HG02970 (cell line): ENCODE measurements around the gene ANKRD31.
"Not testable (repeated sequence)": the region's sequence is repeated elsewhere in the genome, so short reads cannot be mapped to it uniquely, and the experiment has no call there.

Experiments
- ATAC-seq: cut with Tn5 transposase; IDR thresholded peaks from one replicate; pipeline ENCODE4 v1.9.1; 2021; ENCODE audit warnings: mild to moderate bottlenecking, moderate library complexity, moderate number of reproducible peaks; ENCODE audit not compliant: unreplicated experiment, low FRiP score

Gene ANKRD31

DNA sequence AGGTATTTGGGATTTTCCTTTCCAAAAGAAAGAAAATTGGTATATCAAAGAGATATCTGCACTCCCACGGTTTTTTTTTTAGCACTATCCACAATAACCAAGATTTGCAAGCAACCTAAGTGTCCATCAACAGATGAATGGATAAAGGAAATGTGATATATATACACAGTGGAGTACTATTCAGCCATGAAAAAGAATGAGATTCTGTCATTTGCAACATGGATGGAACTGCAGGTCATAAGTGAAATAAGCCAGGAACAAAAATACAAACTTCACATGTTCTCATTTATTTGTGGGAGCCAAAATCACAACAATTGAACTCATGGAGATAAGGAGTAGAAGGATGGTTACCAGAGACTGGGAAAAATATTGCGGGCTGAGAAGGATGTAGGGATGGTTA is 9.8 kb downstream of the ANKRD31 start:
- no peak for ATAC-seq

DNA sequence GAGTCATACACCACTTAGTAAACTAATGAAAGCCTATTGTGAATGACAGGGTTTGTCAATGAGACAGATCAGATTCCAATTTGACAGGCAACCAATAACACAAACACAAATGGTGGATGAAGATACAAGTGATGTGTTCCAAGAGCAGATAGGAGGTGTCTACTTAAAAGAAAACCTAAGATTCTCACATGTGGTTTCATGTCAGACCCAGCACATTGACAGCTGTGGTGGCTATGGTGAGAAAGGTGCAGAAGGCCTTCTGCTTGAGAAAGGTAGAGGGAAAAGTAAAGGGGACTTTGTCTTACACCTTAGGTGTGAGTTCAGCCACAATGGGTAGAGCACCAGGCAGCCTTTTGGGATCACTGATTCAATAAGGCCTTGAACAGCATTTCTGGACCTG is 11.2 kb downstream of the ANKRD31 start:
- no peak for ATAC-seq

DNA sequence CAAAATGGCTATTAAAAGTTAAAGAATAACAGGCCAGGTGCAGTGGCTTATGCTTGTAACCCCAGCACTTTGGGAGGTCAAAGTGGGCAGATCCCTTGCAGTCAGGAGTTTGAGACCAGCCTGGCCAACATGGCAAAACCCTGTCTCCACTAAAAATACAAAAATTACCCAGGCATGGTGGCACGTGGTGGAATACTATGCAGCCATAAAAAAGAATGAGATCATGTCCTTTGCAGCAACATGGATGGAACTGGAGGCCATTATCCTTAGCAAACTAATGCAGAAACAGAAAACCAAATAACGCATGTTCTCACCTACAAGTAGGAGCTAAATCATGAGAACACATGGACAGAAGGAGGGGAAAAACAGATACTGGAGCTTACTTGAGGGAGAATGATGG is 15.9 kb downstream of the ANKRD31 start:
- not testable (repeated sequence) for ATAC-seq

DNA sequence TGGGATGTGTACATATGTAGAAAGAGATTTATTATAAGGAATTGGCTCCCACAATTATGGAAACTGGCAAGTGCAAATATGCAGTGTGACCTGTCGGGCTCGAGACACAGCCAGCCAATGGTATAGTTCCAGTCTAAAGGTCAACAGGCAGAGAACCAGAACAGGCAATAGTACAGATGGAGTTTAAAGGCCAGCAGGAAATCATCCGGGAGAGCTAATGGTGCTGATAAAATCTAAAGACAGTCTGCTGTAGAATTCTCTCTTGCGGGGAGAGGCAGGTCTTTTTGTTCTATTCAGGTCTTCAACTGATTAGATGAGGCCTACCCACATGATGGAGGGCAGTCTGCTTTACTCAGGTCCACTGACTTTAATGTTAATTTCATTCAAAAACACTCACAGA is 21.8 kb downstream of the ANKRD31 start:
- ATAC-seq: no peak

DNA sequence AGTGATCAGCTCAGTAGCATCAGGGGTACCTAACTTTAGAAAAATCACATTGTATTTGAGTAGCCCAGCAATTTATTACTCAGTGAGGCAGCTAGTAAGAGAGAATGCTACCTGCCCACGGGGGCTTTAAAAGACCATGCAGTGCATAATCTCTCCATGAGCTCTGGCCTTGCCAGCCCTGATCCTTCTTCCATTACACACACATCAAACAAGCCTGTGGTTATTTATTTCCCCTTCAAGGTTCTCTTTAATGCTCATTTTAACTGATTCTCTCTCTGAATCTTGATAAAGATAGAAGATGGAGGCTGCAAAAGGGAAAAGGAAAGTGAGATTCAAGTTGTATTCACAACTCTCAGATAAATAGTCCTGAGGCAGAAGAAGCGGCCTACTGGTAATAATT is 22.3 kb downstream of the ANKRD31 start:
- ATAC-seq: no peak

DNA sequence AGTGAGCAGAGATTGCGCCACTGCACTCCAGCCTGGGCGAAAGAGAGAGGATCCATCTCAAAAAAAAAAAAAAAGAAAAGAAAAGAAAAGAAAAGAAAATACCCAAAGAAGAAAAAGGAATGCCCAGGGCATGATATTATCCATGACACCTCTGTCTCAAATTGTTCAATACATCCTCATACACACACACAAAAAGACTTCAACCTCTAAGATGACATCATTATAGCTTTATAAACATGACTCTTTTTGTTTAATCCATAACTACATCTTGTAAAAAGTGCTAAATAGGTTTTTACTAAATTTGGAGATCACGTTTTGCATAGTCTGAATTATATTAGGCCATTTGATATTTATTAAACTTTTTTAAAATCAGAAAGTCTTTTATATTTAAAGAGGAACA is 33.1 kb downstream of the ANKRD31 start:
- no peak for ATAC-seq

DNA sequence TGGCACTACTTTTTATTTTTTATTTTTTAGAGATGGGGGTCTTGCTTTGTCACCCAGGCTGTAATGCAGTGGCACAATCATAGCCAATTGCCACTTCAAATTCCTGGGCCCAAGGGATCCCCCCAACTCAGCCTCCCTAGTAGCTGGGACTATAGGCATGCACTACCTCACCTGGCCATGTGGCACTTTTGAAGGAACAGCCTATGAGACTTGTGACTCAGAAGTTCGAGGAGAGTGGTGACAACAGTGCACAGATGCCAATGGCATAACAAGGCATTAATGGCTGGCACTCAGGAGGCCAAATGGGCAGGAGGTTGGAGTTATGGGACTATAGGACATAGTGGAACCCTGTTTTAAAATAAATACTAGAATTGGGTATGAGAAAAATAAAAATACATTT is 33.7 kb downstream of the ANKRD31 start:
- no peak for ATAC-seq

DNA sequence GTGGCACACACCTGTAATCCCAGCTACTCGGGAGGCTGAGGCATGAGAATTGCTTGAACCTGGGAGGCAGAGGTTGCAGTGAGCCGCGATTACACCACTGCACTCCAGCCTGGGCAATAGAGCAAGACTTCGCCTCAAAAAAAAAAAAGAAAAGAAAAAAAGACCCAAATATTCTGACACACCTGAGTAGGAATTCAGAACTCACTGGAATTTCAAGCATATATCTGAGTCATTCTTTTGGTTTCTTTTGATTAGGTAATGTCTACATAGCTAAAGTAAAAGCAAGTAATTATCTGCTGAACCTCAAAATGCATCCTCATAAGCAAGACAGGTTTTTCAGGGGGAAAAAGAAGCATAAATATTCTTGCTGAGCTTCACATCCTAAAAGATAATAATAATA is 35.9 kb downstream of the ANKRD31 start:
- ATAC-seq: no peak

DNA sequence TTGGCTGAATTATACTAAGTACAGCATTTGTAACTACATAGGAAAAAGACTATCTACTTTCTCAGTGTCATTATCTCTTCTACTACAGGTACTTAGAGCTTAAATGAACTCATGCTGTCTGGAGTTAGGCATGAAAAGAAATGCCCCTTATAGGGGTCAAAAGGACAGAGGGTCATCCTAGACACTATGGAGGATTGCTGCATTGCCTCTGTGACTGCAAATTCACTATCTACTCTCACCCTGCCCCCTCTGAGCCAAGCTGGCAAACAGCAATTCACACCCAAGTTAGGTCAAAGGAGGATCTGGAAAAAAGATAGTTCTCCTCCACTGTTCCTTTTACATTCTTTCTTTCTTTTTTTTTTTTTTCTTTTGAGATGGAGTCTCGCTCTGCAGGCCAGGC is 36.7 kb downstream of the ANKRD31 start:
- no peak for ATAC-seq

DNA sequence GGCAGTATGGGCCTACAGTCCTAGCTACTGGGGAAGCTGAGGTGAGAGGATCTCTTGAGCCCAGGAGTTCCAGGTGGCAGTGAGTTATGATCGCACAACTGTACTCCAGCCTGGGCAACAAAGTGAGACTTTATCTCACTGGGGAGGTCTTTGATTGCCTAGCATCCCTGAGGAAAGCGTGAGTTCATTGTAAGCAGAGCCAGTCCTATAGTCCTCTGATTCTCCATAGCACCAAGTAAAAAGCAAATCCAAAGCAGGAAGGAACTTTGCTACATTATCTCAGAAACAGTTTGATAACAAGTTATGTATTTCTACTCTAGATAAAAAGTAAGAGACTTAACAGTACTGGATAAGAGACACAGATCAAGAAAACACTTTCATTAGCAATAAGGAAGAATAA is 37.6 kb downstream of the ANKRD31 start:
- no peak for ATAC-seq

DNA sequence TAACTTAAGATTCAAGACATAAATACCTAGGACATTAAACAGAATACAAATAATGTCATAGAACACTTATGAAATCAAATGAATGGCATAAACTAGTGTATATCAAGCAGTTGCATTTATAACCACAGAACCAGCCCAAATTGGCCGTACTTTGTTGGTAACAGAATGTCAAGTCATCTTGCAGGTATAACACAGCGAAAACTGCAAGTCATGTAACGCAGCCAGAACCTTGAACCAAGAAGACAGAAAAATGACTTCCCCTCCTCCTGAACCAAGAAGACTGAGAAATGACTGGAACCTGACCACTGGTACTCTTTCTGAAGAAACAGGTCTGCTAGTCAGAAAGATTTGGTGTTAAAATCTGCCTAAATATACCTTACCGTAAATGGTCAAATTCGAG is 38.9 kb downstream of the ANKRD31 start:
- ATAC-seq: no peak

DNA sequence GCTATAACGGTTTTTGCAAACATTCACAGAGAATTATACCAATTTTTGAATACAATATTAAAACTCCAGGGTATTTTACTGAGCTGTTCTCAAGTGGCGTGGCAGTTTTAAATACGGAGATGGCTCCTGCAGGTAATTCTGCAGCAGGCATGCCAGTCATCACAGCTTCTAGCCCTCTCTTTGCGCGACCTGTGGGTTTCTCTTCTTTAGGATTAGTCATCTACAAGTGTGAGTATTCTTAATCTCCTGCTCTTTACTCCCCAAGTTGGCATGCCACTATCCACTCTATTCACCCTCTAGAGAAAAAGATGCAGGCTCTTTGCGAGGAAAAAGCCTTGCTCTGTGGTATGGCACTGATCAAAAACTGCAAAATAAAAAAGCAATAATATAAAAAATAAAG is 43.9 kb downstream of the ANKRD31 start:
- no peak for ATAC-seq

DNA sequence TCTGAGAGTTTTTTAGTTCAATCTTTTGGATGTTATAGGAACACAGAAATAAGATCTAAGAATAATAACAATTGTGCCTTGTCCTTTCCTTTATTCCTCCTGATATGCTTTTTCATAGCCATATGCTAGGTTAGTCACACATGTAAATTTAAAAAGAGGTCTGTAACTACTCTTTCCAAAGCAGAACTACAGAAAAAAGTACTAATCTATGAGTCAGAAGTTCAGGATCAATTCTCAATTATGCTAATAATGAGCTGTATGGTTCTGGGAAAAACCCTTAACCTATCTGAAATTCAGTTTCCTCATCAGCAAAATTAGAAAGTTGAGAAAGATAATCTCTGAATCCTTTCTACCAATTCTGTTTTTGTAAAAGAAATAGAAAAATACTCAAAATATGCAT is 44.4 kb downstream of the ANKRD31 start:
- ATAC-seq: no peak

DNA sequence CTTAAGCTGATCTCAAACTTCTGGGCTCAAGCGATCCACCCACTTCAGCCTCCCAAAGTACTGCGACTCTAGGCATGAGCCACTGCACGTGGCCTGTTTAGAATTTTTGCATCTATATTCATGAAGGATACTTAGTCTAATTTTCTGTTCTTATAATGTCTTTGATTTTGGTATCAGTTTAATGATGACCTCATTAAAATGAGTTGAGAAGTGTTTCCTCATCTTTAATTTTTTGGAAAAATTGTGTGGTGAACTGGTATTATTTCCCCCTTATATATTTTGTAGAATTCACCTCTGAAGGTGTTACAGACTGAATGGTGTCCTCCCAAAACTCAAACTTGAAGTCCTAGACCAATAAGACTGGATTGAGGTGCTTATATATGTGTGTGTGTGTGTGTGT is 46.5 kb downstream of the ANKRD31 start:
- ATAC-seq: no peak

DNA sequence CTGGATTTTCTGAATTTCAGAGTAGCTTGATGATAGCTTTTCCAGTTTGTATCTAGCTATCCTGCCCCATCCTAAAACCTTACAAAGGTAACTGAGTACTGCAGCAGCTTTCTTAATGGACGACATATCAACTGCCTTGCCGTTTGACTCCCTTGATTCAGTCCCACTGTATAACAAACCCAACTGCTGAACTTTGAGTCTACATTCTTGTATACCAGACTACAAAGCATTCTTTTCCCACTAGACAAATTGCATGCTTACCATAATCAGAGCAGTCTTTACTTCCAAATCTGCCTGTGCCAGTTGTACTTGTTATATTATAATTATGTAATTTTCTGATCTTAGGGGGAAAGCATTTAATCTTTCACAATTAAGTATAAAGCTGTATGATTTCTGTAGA is 47.3 kb downstream of the ANKRD31 start:
- no peak for ATAC-seq

DNA sequence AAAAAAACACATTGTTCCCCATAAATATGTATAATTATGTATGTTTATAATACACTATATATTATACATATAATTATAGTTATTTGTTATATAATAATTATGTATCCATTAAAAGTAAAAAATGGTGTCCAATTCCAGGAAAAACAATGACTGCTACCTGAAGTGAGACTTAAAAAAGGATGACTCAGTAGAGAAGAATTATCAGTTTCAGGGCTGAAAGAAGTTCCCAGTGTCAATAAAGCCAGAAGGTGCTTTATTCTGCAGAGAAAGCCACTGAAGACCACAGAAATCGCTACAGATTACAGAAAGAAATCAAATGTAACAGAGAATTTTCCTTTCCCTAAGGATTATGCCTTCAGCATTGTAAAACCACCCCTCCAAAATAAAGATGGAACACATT is 50.9 kb downstream of the ANKRD31 start:
- ATAC-seq: no peak

DNA sequence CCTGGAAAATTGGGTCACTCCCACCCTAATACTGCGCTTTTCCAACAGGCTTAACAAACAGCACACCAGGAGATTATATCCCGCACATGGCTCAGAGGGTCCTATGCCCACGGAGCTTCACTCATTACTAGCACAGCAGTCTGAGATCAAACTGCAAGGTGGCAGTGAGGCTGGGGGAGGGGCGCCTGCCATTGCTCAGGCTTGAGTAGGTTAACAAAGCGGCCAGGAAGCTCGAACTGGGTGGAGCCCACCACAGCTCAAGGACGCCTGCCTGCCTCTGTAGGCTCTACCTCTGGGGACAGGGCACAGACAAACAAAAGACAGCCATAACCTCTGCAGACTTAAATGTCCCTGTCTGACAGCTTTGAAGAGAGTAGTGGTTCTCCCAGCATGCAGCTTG is 60.7 kb downstream of the ANKRD31 start:
- ATAC-seq: not testable (repeated sequence)

DNA sequence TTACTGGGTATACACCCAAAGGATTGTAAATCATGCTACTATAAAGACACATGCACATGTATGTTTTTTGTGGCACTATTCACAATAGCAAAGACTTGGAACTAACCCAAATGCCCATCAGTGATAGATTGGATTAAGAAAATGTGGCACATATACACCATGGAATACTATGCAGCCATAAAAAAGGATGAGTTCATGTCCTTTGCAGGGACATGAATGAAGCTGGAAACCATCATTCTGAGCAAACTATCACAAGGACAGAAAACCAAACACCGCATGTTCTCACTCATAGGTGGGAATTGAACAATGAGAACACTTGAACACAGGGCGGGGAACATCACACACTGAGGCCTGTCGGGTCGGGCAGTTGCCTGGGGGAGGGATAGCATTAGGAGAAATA is 61.8 kb downstream of the ANKRD31 start:
- ATAC-seq: not testable (repeated sequence)

DNA sequence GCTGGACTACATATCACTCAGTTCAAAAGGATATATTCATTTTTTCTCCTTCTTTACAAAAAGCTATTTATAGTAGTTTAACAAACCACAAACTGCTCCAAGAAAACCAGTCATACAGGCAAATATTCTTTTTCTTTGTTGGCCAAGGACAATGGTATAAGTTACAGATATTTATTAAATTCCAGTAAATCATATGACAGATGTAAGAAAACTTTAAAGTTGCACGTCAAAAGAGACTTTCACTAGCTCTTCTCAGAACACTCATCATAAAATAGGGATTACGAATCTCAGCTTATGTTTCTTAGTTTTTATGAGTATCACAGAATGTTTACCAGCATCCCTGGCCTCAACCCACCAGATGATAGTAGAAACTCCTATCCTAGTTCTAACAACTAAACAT is 67.2 kb downstream of the ANKRD31 start:
- no peak for ATAC-seq

DNA sequence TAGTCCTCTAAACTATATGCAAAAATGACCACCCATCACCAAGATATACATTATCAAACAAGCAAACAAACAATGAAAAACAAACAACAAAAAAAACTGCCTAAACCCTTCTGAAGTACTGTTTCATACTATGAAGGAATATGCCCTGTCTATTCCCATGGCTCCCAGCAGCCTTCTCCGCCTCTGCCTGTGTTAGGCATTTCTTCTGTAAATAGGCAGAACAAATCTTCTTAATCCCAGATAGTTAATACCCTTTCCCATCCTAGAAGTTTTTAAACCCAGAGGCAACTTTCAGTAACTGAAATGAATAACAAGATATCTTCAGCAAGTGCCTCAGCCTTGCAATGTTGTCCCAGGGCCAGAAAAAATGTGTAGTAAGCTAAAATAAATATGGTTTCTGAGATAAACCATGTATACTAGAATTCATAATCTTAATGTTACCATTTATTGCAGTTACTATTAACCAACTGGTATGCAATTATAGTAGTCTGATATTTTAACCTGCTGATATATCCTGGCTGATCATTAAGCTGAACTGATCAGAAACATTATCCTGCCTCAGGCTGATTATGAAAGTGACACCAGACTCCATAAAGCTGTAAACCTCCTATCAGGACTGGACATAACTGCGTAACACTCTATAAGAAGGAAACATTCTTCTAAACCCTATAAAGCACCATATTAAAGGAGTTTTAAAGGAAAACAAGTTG is 68.5 kb downstream of the ANKRD31 start:
- ATAC-seq: no peak

DNA sequence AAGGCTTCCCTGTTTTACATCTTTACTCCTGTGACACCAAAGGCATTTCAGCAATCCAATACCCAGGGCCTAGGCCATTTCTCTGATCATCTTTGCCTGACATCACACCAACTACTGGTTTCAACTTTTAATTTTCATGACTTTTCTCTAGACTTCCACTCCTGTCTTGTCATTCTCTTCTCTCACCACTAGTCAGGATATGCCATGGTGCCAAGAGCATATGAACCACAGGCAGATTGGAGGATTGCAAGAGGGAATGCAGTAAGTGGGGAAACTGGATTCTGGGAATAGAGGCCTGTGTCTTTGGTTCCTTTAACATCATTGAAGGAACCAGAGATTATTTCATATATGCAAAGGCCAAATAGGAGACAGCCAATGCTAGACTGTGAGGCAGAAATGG is 69.3 kb downstream of the ANKRD31 start:
- no peak for ATAC-seq

DNA sequence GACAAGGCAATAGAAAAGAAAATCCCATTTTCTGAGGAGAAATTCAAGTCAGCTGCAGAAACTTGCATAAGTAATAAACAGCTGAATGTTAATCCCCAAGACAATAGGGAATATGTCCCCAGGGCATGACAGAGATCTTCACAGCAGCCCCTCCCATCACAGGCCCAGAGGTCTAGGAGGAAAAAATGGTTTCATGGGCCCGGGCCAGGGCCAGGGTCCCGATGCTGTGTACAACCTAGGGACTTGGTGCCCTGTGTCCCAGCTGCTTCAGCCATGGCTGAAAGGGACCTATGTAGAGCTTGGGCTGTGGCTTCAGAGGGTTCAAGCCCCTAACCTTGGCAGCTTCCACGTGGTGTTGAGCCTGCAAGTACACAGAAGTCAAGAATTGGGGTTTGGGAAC is 75.2 kb downstream of the ANKRD31 start:
- ATAC-seq: not testable (repeated sequence)

DNA sequence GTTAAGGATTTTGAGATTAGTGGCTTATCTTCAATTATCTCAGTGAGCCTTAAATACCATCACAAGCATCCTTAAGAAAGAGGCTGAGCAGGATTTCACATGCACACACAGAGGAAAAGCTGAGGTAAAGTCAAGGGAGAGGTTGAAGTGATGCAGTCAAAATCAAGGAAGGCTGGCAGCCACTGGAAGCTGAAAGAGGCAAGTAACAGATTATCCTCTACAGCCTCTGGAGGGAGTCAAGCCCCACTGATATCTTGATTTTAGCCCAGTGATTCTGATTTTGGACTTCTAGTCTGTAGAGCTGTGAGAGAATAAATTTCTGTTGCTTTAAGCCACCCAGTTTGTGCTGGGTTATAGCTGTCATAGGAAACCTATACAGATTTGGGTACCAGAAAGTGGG is 80.1 kb downstream of the ANKRD31 start:
- ATAC-seq: no peak
